Glomerular visceral epithelial cell (primary cell): ENCODE data around the gene KCNG1.
"Not testable (repeated sequence)": the region's sequence is repeated elsewhere in the genome, so short reads cannot be mapped to it uniquely, and the experiment has no call there.

Experiments
- DNase-seq: peaks from one replicate; pipeline ENCODE4 v3.0.0-alpha.2; 2016; ENCODE audit errors: extremely low spot score

KCNG1 gene

GRCh38 chr20:50991076-50991475, 31.8 kb downstream of the KCNG1 start:
- DNase-seq, result no peak

GRCh38 chr20:50987493-50988210, 35.3 kb downstream of the KCNG1 start:
- peak; percentile 92 for DNase-seq

GRCh38 chr20:50983321-50983720, 39.6 kb downstream of the KCNG1 start:
- no peak for DNase-seq

- DNase-seq, result peak; percentile 43
These were observed 40.5 kb downstream of the KCNG1 start for GRCh38 chr20:50982363-50982762.

GRCh38 chr20:50981714-50982048, 41.2 kb downstream of the KCNG1 start:
- no peak for DNase-seq

GRCh38 chr20:50980851-50981713, 41.8 kb downstream of the KCNG1 start:
- peak; percentile 62 for DNase-seq

- DNase-seq, result peak; percentile 92
These were observed 42.7 kb downstream of the KCNG1 start for GRCh38 chr20:50980071-50980681.

GRCh38 chr20:50978533-50978932, 44.4 kb downstream of the KCNG1 start:
- DNase-seq, result not testable (repeated sequence)

- no peak for DNase-seq
These were observed 45.6 kb downstream of the KCNG1 start for GRCh38 chr20:50977066-50978021.

GRCh38 chr20:50975701-50976330, 47.1 kb downstream of the KCNG1 start:
- DNase-seq, result no peak

- DNase-seq, result no peak
These were observed 53.0 kb downstream of the KCNG1 start for GRCh38 chr20:50969912-50970311.

GRCh38 chr20:50969435-50969834, 53.5 kb downstream of the KCNG1 start:
- no peak for DNase-seq

- no peak for DNase-seq
These were observed 54.6 kb downstream of the KCNG1 start for GRCh38 chr20:50968289-50968688.

- peak; percentile 88 for DNase-seq
These were observed 55.3 kb downstream of the KCNG1 start for GRCh38 chr20:50967586-50967985.

GRCh38 chr20:50959543-50960126, 63.3 kb downstream of the KCNG1 start:
- no peak for DNase-seq

- peak; percentile 93 for DNase-seq
These were observed 64.0 kb downstream of the KCNG1 start, which contains the start of gene MOCS3 for GRCh38 chr20:50958615-50959542. Gene MOCS3, plus strand, starts transcription at chr20:50958818. Its CDS starts 25 bp downstream, at chr20:50958843.

GRCh38 chr20:50957798-50958614, 64.9 kb downstream of the KCNG1 start, which contains the start of gene DPM1:
Gene DPM1, minus strand, starts transcription at chr20:50958532. Its CDS starts 9 bp downstream, at chr20:50958523.
- DNase-seq, result peak; percentile 91

- DNase-seq, result no peak
These were observed 65.6 kb downstream of the KCNG1 start for GRCh38 chr20:50957276-50957675.
